Prostate gland (tissue), 2 donors: ENCODE measurements around the gene PPP5C.

Experiments used
- POLR2AphosphoS5 ChIP-seq: sonication (generic); formaldehyde crosslinking; IDR thresholded peaks from one replicate; pipeline ENCODE4 v1.6.1; 2017; ENCODE audit warnings: antibody characterized with exemption
- TF ChIP-seq, protein P1 (sequence below), 4 experiments: fragments of 200-600 bp in 2 of 4; fragments of 450-650 bp in 2 of 4; sonication (generic) in 2 of 4; IDR thresholded peaks; 1 replicate in 3 of 4; 2 replicates in 1 of 4; pipeline ENCODE4 v1.5.1; 2016 to 2019; ENCODE audit warnings: antibody characterized with exemption in 4 of 4, mild to moderate bottlenecking in 2 of 4, moderate library complexity in 2 of 4

DNA sequence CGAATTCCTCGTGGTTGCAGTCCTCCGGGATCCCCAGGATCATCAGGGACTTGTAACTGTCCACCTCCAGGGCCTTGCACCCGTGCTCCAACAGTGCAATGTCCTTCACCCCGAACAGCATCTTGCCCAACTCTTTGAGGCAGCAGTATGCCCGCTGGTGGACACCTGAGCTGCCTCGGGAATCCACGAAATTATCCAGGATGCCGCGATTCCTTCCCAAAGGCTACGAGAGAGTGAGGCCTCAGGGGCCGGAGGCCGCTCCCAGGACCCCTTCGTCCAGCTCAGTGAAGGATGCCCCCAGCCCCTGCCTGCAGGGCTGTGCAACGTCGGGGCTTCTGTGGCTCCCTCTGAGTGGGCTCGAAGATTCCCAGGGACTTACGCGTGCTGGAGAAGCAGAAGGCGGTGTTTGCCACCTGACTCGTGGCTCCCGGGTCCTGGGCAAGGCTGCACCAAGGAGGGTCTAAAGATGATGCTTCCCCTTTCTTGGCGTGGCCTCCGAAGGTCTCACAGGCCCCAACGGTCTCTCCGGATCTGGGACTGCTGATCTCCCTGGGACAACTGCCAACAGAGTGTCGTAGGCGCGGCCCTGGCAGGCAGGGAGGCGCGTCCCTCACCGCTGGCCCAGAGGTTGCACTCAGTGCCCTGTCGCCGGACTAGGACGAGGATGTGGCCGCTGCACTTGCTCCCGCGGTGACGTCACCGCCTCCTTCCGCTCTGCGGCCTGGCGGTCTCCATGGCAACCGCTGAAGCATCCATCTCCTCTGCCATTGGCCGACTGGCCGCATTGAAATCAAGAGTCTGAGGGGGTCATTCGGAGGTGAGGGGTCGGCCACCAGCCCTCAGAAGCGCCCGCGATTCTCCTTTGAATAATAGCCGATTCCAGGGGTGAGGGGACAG, 81.6 kb downstream of the PPP5C start, which contains the start of gene PNMA8C:
- TF ChIP-seq, protein P1, sequence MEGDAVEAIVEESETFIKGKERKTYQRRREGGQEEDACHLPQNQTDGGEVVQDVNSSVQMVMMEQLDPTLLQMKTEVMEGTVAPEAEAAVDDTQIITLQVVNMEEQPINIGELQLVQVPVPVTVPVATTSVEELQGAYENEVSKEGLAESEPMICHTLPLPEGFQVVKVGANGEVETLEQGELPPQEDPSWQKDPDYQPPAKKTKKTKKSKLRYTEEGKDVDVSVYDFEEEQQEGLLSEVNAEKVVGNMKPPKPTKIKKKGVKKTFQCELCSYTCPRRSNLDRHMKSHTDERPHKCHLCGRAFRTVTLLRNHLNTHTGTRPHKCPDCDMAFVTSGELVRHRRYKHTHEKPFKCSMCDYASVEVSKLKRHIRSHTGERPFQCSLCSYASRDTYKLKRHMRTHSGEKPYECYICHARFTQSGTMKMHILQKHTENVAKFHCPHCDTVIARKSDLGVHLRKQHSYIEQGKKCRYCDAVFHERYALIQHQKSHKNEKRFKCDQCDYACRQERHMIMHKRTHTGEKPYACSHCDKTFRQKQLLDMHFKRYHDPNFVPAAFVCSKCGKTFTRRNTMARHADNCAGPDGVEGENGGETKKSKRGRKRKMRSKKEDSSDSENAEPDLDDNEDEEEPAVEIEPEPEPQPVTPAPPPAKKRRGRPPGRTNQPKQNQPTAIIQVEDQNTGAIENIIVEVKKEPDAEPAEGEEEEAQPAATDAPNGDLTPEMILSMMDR (IDR thresholded peaks at IDR 0.05) = no peak
- no peak for TF ChIP-seq POLR2AphosphoS5
